ENCODE data around the gene PDZRN3. TPM values are rescaled to one million over a fixed set of nuclear protein-coding genes. Genes with fewer than 3 reads are reported as not detected.
"Not testable (repeated sequence)": the region's sequence is repeated elsewhere in the genome, so short reads cannot be mapped to it uniquely, and the experiment has no call there.

Gene PDZRN3
- total RNA-seq, 1 donor = under 0.01 TPM

DNA sequence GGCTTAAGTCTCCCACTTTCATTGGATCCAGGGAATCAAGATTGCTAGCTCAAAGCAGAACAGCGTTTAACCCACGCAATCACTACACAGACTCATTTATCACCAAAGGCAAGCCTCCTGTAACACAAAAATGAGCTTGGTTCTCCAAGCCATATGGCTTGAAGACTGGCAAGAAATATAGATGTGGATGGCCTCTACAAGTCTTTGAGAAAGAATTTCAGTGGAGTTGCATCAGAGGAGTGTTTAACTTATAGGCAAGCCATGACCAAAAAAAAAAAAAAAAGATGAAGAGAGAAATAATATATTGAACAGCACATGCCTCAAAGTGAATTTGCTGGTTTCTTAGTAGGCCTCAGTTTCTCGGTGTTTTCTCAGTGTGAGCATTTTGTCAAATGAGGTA is 27.3 kb downstream of the PDZRN3 start:
- no peak for DNase-seq (ENCODE audit: low read depth in 2 of 3, low spot score in 2 of 3)

DNA sequence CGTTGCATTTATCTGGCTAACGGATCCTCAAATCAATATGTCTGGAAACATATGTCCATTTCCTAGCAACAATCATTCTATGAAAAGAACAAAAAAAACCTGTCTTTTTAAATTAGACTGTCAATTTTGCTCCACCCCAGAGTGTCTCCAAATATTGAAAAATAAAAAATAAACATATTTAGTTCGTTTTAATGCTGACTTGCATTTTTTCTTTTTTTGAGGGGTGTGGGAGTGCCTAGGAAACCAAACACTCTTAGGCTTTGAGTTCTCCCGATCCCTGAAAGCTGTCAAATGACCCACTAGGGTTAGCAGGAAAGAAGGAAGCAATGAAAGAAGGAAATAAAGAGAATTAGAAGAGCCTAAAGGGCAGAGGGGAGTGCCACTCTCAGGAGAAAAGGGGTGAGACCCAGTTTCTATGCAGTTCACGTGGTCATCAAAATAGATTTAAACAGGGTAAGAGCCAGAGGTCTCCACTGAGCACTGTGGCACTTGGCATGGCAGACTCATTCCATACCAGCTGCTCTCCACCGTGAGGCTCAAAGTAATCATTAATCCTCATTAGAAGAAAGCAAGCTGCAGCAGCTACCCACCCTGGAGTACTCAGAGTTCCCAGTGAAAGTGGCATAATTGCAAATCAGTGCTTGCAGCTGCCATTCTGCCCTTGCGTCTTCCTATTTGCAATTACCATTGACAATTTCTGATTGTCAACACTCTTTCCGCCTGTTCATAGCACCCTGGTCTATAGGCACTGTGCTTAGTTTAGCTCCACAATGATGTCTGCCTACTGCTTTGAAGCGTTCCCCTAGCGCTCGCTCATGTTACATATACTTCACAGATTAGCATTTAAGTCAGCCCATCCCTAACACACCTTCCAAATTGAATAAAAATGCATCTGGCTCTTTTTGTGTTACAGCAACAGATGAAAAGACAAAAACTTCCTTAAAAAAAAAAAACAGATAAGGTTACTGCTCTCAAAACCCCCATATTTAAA is 32.3 kb downstream of the PDZRN3 start:
- DNase-seq (ENCODE audit: low read depth in 2 of 3, low spot score in 2 of 3) = no peak

DNA sequence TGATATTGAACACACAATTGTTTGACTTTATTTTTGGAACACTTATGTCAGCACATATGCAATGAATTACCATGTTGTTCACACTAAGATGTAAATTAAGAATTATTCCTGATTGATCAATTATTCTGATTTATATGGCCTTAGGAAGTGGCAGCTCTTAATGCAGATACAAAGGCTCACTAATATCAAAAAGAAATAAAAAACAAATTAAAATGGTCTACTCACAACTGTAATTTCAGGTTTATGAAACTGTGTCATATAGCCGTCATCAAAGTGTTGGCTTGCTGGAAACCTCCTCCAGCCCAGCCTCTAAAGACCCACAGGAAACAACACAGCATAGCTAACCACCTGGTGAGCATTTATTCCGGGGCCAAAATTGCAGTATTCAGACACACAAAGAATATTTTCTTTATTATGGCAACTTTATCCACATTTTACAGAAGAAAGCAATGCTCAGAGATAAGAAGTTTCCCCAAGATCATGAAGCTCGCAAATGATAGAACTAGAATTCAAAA is 33.4 kb downstream of the PDZRN3 start:
- DNase-seq (ENCODE audit: low read depth in 2 of 3, low spot score in 2 of 3) = no peak

DNA sequence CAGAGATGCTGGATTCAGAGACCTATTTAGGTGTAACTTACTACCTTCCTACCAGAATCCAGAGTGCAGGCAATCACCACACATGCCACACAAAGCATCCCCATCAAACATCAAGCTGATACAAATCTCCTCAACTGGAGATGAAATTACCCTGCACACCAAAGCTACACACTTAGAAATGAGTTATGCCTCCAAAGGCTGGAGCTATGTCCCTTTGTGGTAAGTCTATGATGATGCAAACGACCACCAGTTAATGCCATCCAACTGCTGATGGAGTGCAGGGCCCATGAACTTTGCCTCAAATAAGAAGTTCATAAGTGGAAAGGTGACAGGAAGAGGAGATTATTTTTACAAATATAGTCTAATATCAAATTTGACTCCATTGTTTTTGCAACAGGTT is 38.1 kb downstream of the PDZRN3 start:
- DNase-seq (ENCODE audit: low read depth in 2 of 3, low spot score in 2 of 3) = no peak

DNA sequence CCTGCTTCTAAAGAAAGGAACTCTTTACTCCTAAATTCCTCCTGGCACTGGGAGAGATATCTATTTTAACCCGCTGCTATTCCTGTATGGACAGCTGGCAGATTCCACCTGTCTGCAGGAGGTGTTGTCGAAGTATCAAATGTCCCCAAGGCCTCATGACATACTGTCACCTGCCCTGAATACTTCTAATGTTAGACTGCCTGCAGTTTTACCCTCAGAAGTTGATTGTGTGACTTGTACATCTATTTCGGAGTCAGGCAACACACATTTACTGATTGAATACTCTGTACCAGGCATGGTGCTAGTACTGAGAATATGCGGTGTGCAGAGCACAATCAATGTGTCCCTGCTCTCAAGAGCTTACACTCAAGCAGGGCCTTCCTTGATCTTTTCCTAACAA is 38.6 kb downstream of the PDZRN3 start:
- DNase-seq (ENCODE audit: low read depth in 2 of 3, low spot score in 2 of 3) = no peak

DNA sequence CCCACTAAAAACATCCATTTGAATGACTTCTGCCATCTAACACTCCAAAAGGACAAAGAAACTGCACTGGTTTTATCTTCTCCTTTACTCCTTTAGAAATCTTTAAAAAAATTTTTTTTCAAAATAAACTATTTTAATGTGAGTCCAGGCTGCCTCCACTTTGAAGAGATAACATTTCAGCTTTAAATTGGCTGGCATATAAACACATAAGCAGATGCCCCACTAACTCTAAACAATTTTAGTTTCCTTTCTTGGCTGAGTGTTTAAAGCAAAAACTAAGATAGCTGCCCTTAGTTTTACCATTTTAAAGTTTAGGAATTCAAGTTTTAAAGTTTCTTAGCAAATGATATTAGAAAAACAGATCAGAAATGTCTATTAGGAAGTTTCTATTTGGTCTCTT is 39.9 kb downstream of the PDZRN3 start:
- DNase-seq (ENCODE audit: low read depth in 2 of 3, low spot score in 2 of 3) = no peak

DNA sequence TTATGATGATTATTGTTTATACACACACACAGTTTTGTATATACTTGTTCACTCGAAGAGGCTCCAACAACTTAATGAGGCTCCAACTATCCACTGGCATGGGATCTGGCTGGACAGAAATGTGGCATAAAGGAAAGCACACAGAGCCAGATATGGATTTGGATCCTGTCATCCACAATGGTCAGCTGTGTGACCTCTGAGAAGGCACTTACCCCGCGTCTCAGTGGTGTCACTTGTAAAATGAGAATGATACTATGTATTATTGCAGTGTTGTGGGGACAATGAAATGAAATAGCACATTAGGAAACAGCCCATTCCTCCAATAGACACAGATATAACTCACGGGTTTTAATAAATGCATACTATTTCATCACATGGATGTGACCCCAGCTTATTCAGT is 42.2 kb downstream of the PDZRN3 start:
- no peak for DNase-seq (ENCODE audit: low read depth in 2 of 3, low spot score in 2 of 3)

DNA sequence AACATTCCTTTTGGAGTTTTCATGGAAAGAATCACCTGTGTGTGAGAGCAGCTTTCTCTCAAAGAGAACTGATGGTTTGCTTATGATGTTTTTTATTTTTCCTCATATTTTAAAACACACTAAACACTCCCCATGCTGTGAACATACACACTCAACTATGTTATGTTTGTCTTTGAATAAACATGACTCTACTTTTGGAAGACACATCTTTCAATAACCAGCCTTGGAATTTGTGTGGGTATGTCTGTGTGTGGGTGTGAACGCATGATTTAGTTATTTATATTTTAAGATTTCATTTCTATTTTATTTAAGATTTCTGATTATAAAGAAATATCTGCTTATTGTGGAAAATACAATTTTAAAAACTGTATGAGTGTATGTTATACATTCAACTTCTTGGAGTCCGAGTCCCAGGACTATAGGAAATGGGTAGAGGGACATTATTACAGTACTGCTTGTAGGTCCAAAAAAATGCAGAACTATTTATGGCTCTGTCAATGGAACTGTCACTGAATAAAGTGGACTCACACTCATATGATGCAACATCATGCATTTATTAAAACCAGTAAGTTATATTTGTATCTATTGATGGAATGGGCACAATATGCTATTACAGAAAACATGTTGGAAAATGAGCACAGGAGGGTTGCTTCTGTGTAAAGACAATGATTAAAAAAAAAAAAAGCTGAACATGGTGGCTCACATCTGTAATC is 43.5 kb downstream of the PDZRN3 start:
- DNase-seq (ENCODE audit: low read depth in 2 of 3, low spot score in 2 of 3) = no peak

DNA sequence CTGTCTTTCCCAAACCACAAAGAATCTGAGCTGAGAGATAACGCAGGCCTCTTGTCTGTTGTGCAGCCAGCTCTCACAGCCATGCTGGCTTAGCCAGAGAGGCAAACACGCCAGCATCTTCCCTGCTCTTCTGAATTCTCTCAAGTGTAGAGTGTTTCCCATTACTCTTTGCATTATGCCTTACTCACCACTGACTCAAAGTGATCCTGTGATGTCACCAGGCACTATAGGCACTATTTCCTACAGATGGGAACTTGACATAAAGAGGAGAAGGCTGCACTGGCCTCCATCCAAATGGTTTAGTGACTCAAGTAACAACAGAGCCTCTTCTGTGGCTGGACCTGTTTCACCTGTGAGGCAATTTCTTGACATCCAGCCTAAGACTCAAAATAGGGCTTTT is 44.4 kb downstream of the PDZRN3 start:
- DNase-seq (ENCODE audit: low read depth in 2 of 3, low spot score in 2 of 3) = no peak

DNA sequence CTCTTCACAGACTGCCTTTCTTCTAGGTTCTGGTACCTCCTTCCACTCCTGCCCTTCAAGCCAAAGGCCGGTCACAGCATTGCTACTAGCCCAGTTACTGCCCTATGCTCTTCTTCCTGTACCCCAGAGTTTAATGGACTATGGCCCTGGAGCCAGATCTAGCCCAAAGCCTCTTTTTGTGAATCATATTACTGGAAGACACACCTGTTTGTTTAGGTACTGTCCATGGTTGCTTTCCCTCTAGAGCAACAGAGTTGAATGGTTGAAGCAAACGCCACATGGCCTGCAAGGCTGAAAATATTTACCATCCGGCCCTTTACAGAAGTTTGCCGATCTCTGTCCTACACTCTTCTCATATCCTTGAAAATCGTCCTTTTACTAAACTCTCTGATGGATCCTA is 47.0 kb downstream of the PDZRN3 start:
- DNase-seq (ENCODE audit: low read depth in 2 of 3, low spot score in 2 of 3) = no peak

DNA sequence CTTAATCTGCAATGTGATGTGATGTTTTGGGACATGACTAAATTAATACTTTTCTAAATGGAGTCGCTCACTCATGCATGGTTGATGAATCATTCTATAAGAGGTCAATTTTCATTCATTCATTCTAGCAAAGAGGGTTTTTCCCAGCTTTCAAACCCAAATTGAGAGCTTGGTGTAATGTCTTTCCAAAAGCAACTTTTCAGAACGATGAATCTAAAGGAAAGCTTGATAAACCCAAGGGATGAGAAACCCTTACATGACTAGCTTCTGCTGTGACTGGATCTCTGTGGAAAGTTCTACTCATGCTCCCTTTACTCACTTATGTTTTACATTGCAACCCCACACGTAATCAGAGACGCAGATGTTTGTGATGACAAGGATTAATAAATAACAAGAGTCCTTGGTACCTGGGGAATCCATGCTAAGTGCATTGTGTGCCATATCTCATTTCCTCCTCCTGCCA is 47.7 kb downstream of the PDZRN3 start:
- no peak for DNase-seq (ENCODE audit: low read depth in 2 of 3, low spot score in 2 of 3)

DNA sequence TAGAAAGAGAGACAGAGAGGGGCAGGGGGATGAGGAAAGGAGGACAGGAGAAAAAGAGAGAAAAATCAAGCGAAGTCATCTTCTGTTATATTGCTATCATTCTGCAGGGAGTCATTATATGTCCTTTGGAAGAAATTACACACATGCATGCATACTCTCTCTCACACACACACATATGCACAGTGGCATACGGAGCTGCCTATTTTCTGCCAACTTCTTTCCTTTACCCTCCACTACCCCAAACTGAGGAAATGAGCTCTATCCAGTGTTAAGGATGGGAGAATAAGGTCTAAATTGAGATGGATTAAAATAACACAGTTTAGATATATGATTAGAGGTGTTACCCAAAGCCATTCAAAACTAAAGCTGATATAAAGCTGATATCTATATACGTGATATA is 48.8 kb downstream of the PDZRN3 start:
- DNase-seq (ENCODE audit: low read depth in 2 of 3, low spot score in 2 of 3) = no peak

DNA sequence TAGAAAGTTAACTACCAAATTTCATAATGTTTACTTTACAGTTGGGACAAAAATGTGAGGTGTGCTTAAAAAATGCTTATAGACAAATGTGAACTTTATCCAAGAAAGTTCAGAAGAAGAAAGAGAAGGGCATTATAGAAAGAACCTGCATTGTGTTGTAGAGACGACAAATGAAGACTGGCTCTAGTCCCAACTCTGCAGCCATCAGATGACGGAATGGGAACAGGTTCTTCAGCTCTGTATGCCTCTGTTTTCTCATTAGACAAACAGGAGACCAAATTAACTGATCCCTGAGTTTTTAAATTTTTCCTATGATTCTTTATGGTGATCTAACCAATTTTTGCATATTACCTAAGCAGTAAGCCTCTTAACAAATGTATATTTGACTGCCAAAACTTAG is 49.2 kb downstream of the PDZRN3 start:
- no peak for DNase-seq (ENCODE audit: low read depth in 2 of 3, low spot score in 2 of 3)

DNA sequence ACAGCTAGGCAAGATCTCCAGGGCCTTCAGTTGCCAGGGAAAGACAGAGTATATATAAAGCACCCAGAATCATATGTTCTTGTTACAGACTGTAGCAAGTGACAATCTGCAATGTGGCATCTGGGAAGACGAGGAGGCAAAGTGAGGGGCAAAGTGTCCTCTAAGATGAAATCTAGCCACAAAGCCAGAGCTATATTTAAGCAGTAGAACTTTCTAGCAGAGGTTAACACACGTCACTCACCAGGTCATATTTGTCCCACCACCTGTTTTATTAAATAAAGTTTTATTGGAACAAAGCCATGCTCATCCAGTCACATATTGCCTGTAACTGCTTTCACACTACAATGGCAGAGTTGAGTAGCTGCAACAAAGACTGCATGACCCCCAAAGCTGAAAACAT is 51.5 kb downstream of the PDZRN3 start:
- DNase-seq (ENCODE audit: low read depth in 2 of 3, low spot score in 2 of 3) = no peak

DNA sequence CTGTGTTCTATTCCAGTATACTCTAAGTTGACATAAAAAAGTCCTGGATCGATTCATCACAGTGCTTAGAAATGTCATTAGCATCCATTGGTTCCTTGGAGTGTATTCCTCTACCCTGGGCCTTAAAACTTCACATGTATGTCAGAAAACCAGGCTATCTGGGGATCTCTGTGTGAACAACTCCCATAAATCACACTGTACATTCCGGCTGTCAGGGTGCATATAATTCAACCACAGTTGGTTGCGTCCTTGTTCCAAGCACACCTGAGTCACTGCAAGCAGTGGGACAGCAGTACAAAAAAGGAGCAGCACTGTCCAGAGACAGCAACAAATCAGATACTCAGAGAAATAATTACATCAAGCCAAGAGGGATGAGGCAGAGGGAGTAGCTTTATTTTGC is 52.4 kb downstream of the PDZRN3 start:
- DNase-seq (ENCODE audit: low read depth in 2 of 3, low spot score in 2 of 3) = no peak

DNA sequence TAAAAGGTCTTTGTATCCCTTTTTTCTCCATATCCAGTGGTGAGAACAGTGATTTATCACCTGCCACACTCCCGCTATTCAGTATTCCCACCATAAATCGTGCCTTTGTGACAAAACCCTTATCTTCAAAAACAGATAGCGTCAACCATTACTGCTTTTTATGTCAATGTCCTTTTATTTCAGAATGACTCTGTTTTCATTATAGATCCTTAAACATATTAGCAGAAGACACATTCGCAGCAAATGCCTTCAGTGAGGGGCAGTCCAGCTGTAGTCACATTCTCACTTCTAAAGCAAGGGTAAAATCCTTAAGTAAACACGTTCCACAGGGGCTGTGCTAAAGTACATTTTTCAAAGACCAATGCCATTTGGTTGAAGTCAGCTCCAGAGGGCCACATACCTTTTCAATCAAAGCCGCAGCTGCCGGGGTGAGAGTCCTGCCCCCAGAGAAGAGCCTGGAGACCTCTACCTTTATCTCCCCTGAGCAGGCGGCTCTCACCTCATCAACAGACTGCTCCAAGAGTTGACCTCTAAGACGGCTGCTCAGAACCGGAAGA is 53.4 kb downstream of the PDZRN3 start:
- no peak for DNase-seq (ENCODE audit: low read depth in 2 of 3, low spot score in 2 of 3)

DNA sequence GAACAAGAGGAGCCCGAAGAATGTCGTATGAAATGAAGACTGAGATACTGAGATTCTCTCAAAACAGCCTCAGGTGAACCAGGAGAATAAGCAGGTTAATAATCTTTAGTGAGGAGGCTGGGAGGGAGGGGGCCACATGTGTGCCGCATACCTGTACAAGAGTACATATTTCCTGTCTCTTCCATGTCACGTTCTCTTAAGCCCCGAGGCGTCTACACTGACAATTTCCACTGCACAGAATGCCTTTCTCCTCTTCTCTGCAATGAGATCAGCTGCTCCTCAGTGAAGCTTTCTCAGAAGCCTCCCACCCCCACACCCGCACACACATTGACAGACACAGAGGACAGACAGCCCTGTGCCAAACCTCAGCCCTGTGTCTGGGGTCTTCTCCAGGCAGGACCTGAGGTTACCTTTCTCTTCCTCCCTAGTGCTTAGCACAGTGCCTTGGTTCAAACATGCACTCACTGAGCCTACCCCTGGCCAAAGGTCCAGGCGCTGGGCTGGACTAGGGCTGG is 55.4 kb downstream of the PDZRN3 start:
- no peak for DNase-seq (ENCODE audit: low read depth in 2 of 3, low spot score in 2 of 3)

DNA sequence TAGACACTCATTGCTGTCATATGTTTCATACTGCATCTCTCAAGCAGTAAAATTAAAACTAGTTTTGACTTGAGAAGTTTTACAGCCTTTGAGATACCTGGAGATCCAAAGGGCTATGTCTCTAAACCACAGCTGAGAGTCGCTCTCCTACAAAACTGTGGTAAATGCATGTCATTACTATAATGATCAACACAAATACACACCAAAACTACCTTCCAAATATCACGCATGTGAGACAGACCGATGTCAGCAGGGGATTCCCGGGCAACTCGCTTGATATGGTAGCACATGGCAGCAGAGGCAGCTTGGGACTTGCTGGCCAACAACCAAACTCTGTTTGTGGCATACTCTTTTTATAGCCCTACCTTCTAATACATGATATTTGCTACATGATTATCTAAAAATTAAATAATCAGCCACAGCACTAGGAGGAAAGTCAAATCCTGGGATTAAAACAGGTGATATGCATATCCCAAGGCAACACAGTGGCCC is 56.3 kb downstream of the PDZRN3 start:
- DNase-seq (ENCODE audit: low read depth in 2 of 3, low spot score in 2 of 3) = no peak

DNA sequence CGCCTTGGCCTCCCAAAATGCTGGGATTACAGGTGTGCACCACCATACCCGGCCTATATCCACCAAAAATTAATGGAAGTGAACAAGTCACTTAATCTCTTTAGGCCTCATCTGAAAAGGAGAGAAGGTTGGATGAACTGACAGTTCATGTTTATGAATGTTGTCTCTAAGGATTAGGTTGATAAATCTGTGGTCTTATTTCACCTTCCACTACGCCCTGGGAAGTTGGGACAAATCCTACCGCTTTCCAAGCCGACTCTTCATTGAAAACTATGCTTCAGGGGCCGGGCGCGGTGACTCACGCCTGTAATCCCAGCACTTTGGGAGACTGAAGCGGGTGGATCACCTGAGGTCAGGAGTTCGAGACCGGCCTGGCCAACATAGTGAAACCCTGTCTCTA is 59.4 kb downstream of the PDZRN3 start:
- not testable (repeated sequence) for DNase-seq (ENCODE audit: low read depth in 2 of 3, low spot score in 2 of 3)

DNA sequence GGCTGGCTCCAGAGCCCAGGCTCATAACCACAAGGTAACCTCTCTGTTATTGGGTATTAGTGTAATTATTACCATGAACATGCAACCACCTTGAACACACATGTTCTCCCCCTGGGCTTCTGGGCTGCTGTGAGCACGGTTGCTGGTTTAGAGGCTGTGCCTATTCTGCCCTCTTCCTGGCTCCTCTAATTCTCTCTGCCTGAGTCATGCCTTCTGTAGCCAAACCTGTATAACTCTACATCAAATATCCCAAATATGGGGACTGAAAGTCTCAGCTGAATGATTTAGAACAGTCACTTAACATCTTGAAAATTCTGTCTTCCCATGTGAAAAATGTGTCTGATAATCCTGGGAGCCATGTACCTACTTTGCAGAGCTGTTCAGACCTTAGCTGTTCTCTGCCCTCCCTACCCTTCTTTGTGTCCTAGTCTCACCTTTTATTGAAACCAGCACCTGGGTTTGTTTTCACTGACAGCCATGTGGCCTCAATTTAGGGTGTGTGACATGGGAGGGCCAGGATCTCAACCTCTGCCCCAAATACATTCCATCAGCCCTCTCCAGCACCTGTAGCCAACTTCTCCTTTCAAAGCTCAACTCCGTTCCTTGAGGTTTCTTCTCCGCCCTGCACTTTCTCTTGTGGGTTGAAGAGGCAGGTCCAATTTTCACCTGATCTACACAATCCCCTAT is 60.7 kb downstream of the PDZRN3 start:
- no peak for DNase-seq (ENCODE audit: low read depth in 2 of 3, low spot score in 2 of 3)

All from hematopoietic multipotent progenitor cell (in vitro differentiated cells).